CD4-positive, alpha-beta T cell treated with Interleukin-15 for 4 hours (primary cell): Measurements from ENCODE around the gene CYP2A7.
"Not testable (repeated sequence)": the region's sequence is repeated elsewhere in the genome, so short reads cannot be mapped to it uniquely, and the experiment has no call there.

Source experiments
- DNase-seq: peaks from one replicate; pipeline ENCODE4 v3.0.0-alpha.2; 2020; ENCODE audit warnings: low spot score

CYP2A7 gene

GRCh38 chr19:40899964-40900363 lies 17.9 kb upstream of the CYP2A7 start:
- peak; percentile 11 for DNase-seq

GRCh38 chr19:40896843-40897789 lies 15.1 kb upstream of the CYP2A7 start:
- not testable (repeated sequence) for DNase-seq

- no peak for DNase-seq
Measured at GRCh38 chr19:40896418-40896796, 14.4 kb upstream of the CYP2A7 start.

- DNase-seq: no peak
Measured at GRCh38 chr19:40893112-40893511, 11.1 kb upstream of the CYP2A7 start.

- no peak for DNase-seq
Measured at GRCh38 chr19:40889366-40889765, 7.3 kb upstream of the CYP2A7 start.

GRCh38 chr19:40888191-40888590 lies 6.2 kb upstream of the CYP2A7 start:
- no peak for DNase-seq

- not testable (repeated sequence) for DNase-seq
Measured at GRCh38 chr19:40884187-40884931, 2.3 kb upstream of the CYP2A7 start.

- not testable (repeated sequence) for DNase-seq
Measured at GRCh38 chr19:40879349-40879748, 2.7 kb downstream of the CYP2A7 start.

- peak; percentile 79 for DNase-seq
Measured at GRCh38 chr19:40875526-40875951, 6.5 kb downstream of the CYP2A7 start.

- DNase-seq: not testable (repeated sequence)
Measured at GRCh38 chr19:40874874-40875273, 7.2 kb downstream of the CYP2A7 start.

- DNase-seq: not testable (repeated sequence)
Measured at GRCh38 chr19:40873873-40874272, 8.2 kb downstream of the CYP2A7 start.

- no peak for DNase-seq
Measured at GRCh38 chr19:40872209-40872608, 9.8 kb downstream of the CYP2A7 start.

- no peak for DNase-seq
Measured at GRCh38 chr19:40867701-40868100, 14.3 kb downstream of the CYP2A7 start.

GRCh38 chr19:40864739-40865496 lies 17.1 kb downstream of the CYP2A7 start:
- not testable (repeated sequence) for DNase-seq

- no peak for DNase-seq
Measured at GRCh38 chr19:40862785-40863184, 19.2 kb downstream of the CYP2A7 start.

- no peak for DNase-seq
Measured at GRCh38 chr19:40862333-40862732, 19.7 kb downstream of the CYP2A7 start.

GRCh38 chr19:40858109-40858508 lies 23.9 kb downstream of the CYP2A7 start:
- no peak for DNase-seq

GRCh38 chr19:40852467-40853152 lies 29.4 kb downstream of the CYP2A7 start:
- DNase-seq: not testable (repeated sequence)

GRCh38 chr19:40850277-40850676 lies 31.8 kb downstream of the CYP2A7 start, which contains the start of gene CYP2A6:
CYP2A6 (minus strand) TSS chr19:40850447; CDS start chr19:40850426, 21 bp downstream.
- DNase-seq: not testable (repeated sequence)

- not testable (repeated sequence) for DNase-seq
Measured at GRCh38 chr19:40846722-40847121, 35.3 kb downstream of the CYP2A7 start.

GRCh38 chr19:40843653-40844052 lies 38.4 kb downstream of the CYP2A7 start:
- peak; percentile 76 for DNase-seq
